ENCODE data around the gene PDE6A. TPM values are rescaled to one million over a fixed set of nuclear protein-coding genes. Genes with fewer than 3 reads are reported as not detected.
A peak's percentile ranks its signal among the peaks of the same experiment; 100 is the strongest.

Gene PDE6A
- polyA plus RNA-seq, 2 of the 4 experiments (the other 2 are of a cell fraction), result 0.28 to 0.35 TPM

- peak; percentile 15 to 64; a peak in 2 of 4 replicates for TF ChIP-seq CEBPB (IDR thresholded peaks at IDR 0.05)
- peak; percentile 21 for TF ChIP-seq MAFK (IDR thresholded peaks at IDR 0.05; ENCODE audit: partially characterized antibody)
- peak; percentile 51; the same call in 1 of the 2 replicates for TF ChIP-seq JUNB (IDR thresholded peaks at IDR 0.05)
- TF ChIP-seq GATA3 (IDR thresholded peaks at IDR 0.05; ENCODE audit: borderline replicate concordance), result peak; percentile 76; the same call in 1 of the 2 replicates
- no peak for TF ChIP-seq MYC (IDR thresholded peaks at IDR 0.05; ENCODE audit: borderline replicate concordance, low read length)
- 0 out of 2 replicates have a peak, but pooled peaks have one; percentile 8 for TF ChIP-seq NFE2L2 (conservative IDR thresholded peaks at IDR 0.05; ENCODE audit: low read length)
- no peak for TF ChIP-seq TP53 (CRISPR knock-in tag; IDR thresholded peaks at IDR 0.05)
- TF ChIP-seq POLR2AphosphoS2 (conservative IDR thresholded peaks at IDR 0.05; ENCODE audit: low read length), result no peak
- TF ChIP-seq FOSL2 (IDR thresholded peaks at IDR 0.05), result no peak
- peak; percentile 43; the same call in 1 of the 2 replicates for TF ChIP-seq FOSL2 (CRISPR knock-in tag; IDR thresholded peaks at IDR 0.05)
Observed at GRCh38 chr5:149937610-149938009, 7.0 kb downstream of the PDE6A start (continued).

- FAIRE-seq (no peak), DNase-seq (ENCODE audit: low read depth in 1 of 2, low spot score in 1 of 2) (no peak), ATAC-seq (no peak)
- no peaks in the 10 kb centered on the region for H3K9me3 ChIP-seq
- peak overlapping the region; percentile 85 to 91 for H3K27ac ChIP-seq
- ChIA-PET POLR2A (interaction anchor here (6.5 kb wide), 1 partner anchor 24 kb away, joined by 61 read pairs; the partner anchor contains the start of gene SLC26A2), CTCF (interaction anchor here (0.9 to 19.0 kb wide), 9 partner anchors 9 to 102 kb away, joined by 3 to 386 read pairs (median 17); partner anchors contain the start of genes PDE6A and SLC26A2)
- peaks cover 65% of the 10 kb centered on the region for H3K4me1 ChIP-seq
- no peak overlapping the region for H3K4me3 ChIP-seq
- TF ChIP-seq MYC (IDR thresholded peaks at IDR 0.05; ENCODE audit: borderline replicate concordance, low read length) (no peak), CHD2 (IDR thresholded peaks at IDR 0.05; ENCODE audit: low read length, partially characterized antibody) (no peak), KDM5A (IDR thresholded peaks at IDR 0.05) (no peak), FOSB (CRISPR knock-in tag; IDR thresholded peaks at IDR 0.05) (no peak)
- H3K4me2 ChIP-seq, result peak overlapping the region; percentile 79
- WGBS (ENCODE audit: missing lambda C conversion rate), result 84% methylated on average over 3 of the region's 3 CpGs
Observed at GRCh38 chr5:149936700-149937091, 7.9 kb downstream of the PDE6A start.

DNA sequence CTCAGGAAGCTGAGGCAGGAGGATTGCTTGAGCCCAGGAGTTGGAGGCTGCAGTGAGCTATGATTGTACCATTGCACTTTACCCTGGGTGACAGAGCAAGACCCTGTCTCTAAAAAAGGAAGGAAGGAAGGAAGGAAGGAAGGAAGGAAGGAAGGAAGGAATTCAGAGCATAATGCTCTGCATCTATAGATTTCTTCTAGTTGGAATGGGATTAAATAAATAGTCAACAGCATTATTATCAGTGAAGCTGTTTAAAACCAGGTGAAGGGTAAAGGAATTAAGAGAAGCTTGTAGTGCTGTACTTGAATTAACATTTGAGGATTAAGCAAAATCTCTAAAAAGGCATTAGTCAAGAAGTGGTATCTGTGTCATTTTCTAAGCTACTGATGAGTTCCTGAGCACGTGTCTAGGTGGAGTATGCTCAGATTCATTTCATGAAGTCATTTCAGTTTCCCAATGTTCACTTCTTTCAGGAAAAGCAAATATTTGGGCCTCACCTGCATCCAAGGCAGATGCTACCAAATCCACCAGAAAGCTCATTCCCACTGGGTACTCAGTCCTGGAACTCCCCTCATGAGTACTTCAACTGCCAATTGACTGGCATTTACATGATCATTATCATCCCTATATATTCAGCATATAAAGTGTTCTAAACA is 8.4 kb downstream of the PDE6A start:
- ChIA-PET POLR2A (interaction anchor here (6.5 kb wide), 1 partner anchor 25 kb away, joined by 61 read pairs; the partner anchor contains the start of gene SLC26A2), CTCF (interaction anchor here (0.5 to 19.0 kb wide), 12 partner anchors 9 to 104 kb away, joined by 3 to 386 read pairs (median 10); partner anchors contain the start of genes PDE6A and SLC26A2)
- FAIRE-seq, result no peak
- Histone ChIP-seq H3K4me1 (peaks cover 64% of the 10 kb centered on the region), H3K4me3 (no peak overlapping the region), H3K4me2 (peak overlapping the region; percentile 79), H3K9me3 (no peaks in the 10 kb centered on the region), H3K27ac (peak overlapping the region; percentile 85 to 91)
- no peak for DNase-seq (ENCODE audit: low read depth in 1 of 2, low spot score in 1 of 2)
- TF ChIP-seq GATA3 (IDR thresholded peaks at IDR 0.05; ENCODE audit: borderline replicate concordance), result no peak
- no peak for TF ChIP-seq EHF (CRISPR knock-in tag; IDR thresholded peaks at IDR 0.05)
- no peak for TF ChIP-seq NFE2L2 (conservative IDR thresholded peaks at IDR 0.05; ENCODE audit: low read length)
- no peak for TF ChIP-seq CHD4 (IDR thresholded peaks at IDR 0.05; ENCODE audit: borderline replicate concordance)
- no peak for TF ChIP-seq JUN (IDR thresholded peaks at IDR 0.05)
- no peak for ATAC-seq
- 80% methylated on average over 1 of the region's 1 CpG for WGBS (ENCODE audit: missing lambda C conversion rate)

GRCh38 chr5:149935431-149935901 is 9.1 kb downstream of the PDE6A start:
- Histone ChIP-seq H3K27ac (peak overlapping the region; percentile 85 to 91; a peak in 5 of 6 replicates), H3K4me1 (peaks cover 64% of the 10 kb centered on the region), H3K4me3 (no peak overlapping the region), H3K9me3 (no peaks in the 10 kb centered on the region), H3K4me2 (no peak overlapping the region)
- TF ChIP-seq PBX3 (IDR thresholded peaks at IDR 0.05) (no peak), RARB (CRISPR knock-in tag; IDR thresholded peaks at IDR 0.05) (no peak), SMC3 (IDR thresholded peaks at IDR 0.05) (no peak)
- TF ChIP-seq, protein P1, sequence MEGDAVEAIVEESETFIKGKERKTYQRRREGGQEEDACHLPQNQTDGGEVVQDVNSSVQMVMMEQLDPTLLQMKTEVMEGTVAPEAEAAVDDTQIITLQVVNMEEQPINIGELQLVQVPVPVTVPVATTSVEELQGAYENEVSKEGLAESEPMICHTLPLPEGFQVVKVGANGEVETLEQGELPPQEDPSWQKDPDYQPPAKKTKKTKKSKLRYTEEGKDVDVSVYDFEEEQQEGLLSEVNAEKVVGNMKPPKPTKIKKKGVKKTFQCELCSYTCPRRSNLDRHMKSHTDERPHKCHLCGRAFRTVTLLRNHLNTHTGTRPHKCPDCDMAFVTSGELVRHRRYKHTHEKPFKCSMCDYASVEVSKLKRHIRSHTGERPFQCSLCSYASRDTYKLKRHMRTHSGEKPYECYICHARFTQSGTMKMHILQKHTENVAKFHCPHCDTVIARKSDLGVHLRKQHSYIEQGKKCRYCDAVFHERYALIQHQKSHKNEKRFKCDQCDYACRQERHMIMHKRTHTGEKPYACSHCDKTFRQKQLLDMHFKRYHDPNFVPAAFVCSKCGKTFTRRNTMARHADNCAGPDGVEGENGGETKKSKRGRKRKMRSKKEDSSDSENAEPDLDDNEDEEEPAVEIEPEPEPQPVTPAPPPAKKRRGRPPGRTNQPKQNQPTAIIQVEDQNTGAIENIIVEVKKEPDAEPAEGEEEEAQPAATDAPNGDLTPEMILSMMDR (IDR thresholded peaks at IDR 0.05), result no peak
- no peak for FAIRE-seq
- no peak for DNase-seq (ENCODE audit: low read depth in 1 of 2, low spot score in 1 of 2)
- POLR2A ChIA-PET, result interaction anchor here (6.5 kb wide), 1 partner anchor 25 kb away, joined by 61 read pairs; the partner anchor contains the start of gene SLC26A2
- CTCF ChIA-PET, result interaction anchor here (0.7 to 19.0 kb wide), 13 partner anchors 8 to 103 kb away, joined by 3 to 386 read pairs (median 14); partner anchors contain the start of genes PDE6A and SLC26A2
- ATAC-seq, result no peak
- WGBS (ENCODE audit: missing lambda C conversion rate), result 88% methylated on average over 8 of the region's 8 CpGs

Data from A549 (cell line).